ENCODE measurements around the gene MAP1B.

The MAP1B gene

DNA sequence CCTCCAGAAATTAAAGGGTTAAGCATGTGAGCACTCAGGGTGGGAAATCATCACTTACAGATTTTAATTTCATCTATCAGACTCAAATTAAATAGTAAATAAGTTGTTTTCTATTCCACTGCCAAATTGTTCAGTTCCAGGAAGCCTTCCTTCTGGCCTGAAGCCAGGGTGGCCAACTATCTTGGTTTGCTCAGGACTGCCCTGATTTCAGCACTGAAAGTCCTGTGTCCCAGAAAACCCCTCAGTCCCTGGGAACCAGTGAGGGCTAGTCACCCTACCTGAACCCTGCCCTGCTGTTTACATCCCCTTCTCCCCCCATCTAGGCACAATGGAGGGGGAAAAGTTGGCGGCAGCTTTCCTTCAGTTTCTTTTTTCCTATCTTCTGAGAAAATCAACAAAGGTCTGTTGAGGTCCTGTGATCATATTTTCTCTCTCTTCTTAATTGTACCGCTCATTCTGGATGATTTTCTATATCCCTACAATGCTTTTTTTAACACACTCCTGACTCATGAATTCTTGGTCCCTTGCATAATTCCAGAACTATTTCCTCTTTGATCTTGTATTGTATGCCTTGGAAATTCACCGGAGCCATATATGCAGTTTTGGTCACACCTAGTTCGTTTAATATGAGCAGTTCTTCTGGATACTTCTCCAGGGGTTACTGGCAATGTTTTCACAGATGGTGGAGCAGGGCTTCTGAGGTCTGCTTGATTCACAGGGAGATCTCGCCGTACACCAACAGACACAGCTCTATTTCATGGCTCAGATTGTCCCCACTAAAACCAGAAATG, 103.8 kb downstream of the MAP1B start:
- FAIRE-seq (no peak), DNase-seq (ENCODE audit: insufficient read length, low spot score) (peak; percentile 42)
- no peak for TF ChIP-seq POLR2A (IDR thresholded peaks at IDR 0.05; ENCODE audit: low read depth, low read length)

DNA sequence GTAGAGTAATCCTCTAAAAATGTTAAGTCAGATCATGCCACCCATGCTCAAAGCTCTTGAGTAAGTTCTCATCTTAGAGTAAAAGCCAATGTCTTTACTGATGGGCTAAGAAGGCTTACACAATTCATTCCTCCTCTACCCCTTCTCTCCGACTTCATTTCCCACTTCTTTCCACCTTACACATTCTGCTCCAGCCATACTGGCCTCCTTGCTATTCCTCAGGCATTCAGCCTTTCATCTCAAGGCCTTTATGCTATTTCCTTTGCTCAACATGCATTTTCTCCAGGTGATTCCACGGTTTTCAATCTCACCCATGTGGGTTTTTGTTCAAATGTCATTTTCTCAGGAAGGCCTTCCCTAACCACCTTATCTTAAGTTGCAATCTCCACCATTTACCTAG, 104.9 kb downstream of the MAP1B start:
- no peak for TF ChIP-seq POLR2A (IDR thresholded peaks at IDR 0.05; ENCODE audit: low read depth, low read length)
- FAIRE-seq (no peak), DNase-seq (ENCODE audit: insufficient read length, low spot score) (no peak)

DNA sequence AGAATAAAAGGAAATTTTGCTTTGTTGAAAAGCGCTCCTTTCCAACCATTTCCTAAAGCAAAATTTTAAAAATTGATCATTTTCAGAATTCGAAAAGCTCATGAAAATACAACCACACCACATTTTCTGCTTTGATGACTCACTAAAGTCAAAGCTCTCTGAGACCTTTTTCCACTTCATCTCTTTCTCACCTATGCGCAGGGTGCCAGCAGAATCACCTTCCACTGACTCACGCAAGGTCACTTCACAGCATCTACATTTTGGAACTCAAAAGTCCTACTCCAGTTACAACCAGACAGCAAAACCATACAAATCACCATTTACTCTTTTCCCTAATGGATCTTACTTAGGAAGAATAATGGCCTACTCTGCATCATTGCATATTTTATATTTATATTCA, 106.2 kb downstream of the MAP1B start:
- no peak for FAIRE-seq
- no peak for TF ChIP-seq POLR2A (IDR thresholded peaks at IDR 0.05; ENCODE audit: low read depth, low read length)
- DNase-seq (ENCODE audit: insufficient read length, low spot score) = no peak

- no peak for TF ChIP-seq POLR2A (IDR thresholded peaks at IDR 0.05; ENCODE audit: low read depth, low read length)
- FAIRE-seq (no peak), DNase-seq (ENCODE audit: insufficient read length, low spot score) (no peak)
These were observed 106.9 kb downstream of the MAP1B start for GRCh38 chr5:72214168-72214567.

DNA sequence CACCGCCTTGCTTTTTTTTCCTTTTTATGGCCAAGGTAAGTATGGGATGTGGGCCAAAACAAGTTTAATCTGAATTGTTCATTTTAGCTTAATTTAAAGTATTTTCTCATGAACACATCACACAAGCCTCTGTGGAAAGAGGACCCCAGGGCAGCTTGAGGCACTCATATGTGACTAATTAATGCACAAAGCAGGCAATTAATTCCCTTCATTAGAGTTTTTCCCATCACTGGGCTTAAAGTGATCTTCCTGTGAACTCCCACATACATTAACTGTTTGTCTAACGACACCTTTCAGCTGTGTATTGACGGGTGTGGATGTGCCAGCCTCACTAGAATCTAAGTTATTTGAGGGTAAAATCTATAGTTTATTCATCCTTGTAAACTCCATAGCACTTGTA, 109.5 kb downstream of the MAP1B start:
- DNase-seq (ENCODE audit: insufficient read length, low spot score) (no peak), FAIRE-seq (no peak)
- TF ChIP-seq POLR2A (IDR thresholded peaks at IDR 0.05; ENCODE audit: low read depth, low read length) = no peak

GRCh38 chr5:72221099-72221498, 113.8 kb downstream of the MAP1B start:
- DNase-seq (ENCODE audit: insufficient read length, low spot score) (no peak), FAIRE-seq (no peak)
- TF ChIP-seq POLR2A (IDR thresholded peaks at IDR 0.05; ENCODE audit: low read depth, low read length) = no peak

GRCh38 chr5:72221541-72221940, 114.3 kb downstream of the MAP1B start:
- no peak for TF ChIP-seq POLR2A (IDR thresholded peaks at IDR 0.05; ENCODE audit: low read depth, low read length)
- no peak for DNase-seq (ENCODE audit: insufficient read length, low spot score)
- FAIRE-seq = no peak

GRCh38 chr5:72222521-72222920, 115.2 kb downstream of the MAP1B start:
- TF ChIP-seq POLR2A (IDR thresholded peaks at IDR 0.05; ENCODE audit: low read depth, low read length) = no peak
- no peak for DNase-seq (ENCODE audit: insufficient read length, low spot score)
- FAIRE-seq = no peak

- DNase-seq (ENCODE audit: insufficient read length, low spot score) = no peak
- no peak for FAIRE-seq
- TF ChIP-seq POLR2A (IDR thresholded peaks at IDR 0.05; ENCODE audit: low read depth, low read length) = no peak
These were observed 116.1 kb downstream of the MAP1B start for GRCh38 chr5:72223371-72223770.

DNA sequence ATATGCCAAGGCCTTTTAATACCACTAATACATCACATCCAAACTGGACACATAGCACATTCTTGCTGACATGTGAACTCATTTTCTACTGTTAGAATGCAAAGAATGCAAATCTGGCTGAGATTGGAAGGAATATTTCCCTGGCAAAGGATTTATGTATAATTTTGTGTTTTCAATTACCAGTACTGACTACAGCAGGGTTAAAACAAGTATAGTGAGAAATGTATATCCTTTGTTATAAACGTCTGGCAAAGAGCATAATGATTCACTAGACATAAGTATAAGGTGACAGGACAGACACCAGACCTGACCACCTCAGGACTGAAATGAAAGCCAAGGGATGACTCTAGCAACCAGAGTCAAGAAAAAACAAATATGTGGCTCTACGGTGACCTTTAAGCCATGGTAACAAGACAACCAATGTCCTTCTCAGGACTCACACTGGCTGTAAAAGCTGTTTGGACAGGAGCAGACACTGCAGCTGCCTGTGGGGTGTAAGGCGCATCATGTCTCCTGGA, 117.7 kb downstream of the MAP1B start:
- FAIRE-seq (no peak), DNase-seq (ENCODE audit: insufficient read length, low spot score) (no peak)
- 0 out of 2 replicates have a peak, but pooled peaks have one; percentile 16 for TF ChIP-seq POLR2A (IDR thresholded peaks at IDR 0.05; ENCODE audit: low read depth, low read length)

- DNase-seq (ENCODE audit: insufficient read length, low spot score) (no peak), FAIRE-seq (no peak)
- no peak for TF ChIP-seq POLR2A (IDR thresholded peaks at IDR 0.05; ENCODE audit: low read depth, low read length)
These were observed 118.5 kb downstream of the MAP1B start for GRCh38 chr5:72225741-72226140.

- no peak for TF ChIP-seq POLR2A (IDR thresholded peaks at IDR 0.05; ENCODE audit: low read depth, low read length)
- DNase-seq (ENCODE audit: insufficient read length, low spot score) (no peak), FAIRE-seq (no peak)
These were observed 119.7 kb downstream of the MAP1B start for GRCh38 chr5:72226950-72227349.

DNA sequence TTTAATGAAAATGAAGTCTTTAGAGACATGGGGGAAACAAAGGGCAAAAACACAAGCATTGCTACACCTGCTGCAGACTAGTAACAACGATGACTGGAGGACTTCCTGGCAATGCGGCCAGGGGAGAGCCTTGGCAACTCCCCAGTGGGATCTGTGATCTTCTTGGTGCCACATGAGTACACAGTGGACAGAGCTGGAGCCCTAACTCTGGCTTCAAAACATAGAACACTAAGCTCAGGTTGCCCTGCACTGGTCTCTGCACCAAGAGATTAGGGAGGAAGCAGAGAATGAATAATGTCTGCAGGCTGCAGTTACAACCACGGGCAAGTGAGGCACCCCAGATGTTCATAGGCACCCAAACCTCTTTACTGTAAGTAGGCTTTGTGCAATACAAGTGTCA, 121.7 kb downstream of the MAP1B start:
- no peak for TF ChIP-seq POLR2A (IDR thresholded peaks at IDR 0.05; ENCODE audit: low read depth, low read length)
- DNase-seq (ENCODE audit: insufficient read length, low spot score) (no peak), FAIRE-seq (no peak)

DNA sequence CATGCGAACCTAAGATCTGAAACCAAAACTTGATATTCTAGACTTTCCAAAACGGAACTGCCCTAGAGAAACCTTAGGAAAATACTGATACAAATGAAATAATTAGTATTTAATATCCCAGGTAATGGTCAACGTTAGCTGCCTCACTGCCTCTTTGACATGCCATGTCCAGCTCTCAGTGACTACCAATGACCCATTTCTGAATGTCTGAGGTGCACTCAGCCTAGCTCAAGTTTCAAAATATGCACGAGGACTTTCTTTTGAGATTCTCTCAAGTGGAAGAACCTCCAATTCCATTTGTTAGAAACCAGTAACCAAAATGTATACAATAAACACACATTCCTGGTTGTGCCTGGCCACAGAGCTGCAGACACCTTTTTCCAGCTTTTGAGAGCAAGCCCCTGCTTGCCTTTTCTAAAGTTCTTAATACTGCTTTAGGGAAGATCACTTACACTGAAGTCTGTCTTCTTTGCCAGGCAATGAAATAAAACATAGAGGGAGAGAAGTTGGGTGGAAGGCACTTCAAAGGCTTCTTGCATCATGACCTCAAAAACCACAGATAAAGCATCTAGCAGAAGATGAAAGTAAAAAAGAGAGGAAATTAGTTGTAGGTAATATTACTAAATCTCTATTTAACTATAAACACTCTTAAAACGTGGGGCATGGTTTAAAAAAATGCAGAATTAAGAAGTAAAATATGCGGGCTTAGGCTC, 124.9 kb downstream of the MAP1B start:
- no peak for DNase-seq (ENCODE audit: insufficient read length, low spot score)
- FAIRE-seq = no peak

DNA sequence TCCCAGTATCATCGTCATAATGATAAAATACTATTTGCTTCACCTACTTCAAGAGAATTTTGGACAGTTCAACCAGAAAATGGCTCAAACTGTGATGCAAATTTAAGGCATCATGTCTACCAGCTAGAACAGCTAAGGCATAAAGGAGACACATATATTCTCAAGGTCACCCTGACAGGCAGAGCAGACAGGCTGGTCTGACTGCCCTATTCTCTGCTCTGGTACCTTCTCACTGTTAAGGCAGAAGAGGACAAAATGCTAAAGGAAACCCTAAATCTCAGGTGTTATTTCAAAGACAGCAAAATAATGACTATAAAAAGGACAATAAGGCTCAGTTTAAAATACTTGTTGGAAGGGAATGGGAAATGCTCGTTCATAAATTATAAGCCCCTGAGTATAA, 125.6 kb downstream of the MAP1B start:
- DNase-seq (ENCODE audit: insufficient read length, low spot score) (no peak), FAIRE-seq (no peak)
- TF ChIP-seq POLR2A (IDR thresholded peaks at IDR 0.05; ENCODE audit: low read depth, low read length) = no peak

More for the DNA sequence above, 124.9 kb downstream of the MAP1B start:
- no peak for TF ChIP-seq POLR2A (IDR thresholded peaks at IDR 0.05; ENCODE audit: low read depth, low read length)
